ENCODE results near the gene GARNL3.

GARNL3 gene

DNA sequence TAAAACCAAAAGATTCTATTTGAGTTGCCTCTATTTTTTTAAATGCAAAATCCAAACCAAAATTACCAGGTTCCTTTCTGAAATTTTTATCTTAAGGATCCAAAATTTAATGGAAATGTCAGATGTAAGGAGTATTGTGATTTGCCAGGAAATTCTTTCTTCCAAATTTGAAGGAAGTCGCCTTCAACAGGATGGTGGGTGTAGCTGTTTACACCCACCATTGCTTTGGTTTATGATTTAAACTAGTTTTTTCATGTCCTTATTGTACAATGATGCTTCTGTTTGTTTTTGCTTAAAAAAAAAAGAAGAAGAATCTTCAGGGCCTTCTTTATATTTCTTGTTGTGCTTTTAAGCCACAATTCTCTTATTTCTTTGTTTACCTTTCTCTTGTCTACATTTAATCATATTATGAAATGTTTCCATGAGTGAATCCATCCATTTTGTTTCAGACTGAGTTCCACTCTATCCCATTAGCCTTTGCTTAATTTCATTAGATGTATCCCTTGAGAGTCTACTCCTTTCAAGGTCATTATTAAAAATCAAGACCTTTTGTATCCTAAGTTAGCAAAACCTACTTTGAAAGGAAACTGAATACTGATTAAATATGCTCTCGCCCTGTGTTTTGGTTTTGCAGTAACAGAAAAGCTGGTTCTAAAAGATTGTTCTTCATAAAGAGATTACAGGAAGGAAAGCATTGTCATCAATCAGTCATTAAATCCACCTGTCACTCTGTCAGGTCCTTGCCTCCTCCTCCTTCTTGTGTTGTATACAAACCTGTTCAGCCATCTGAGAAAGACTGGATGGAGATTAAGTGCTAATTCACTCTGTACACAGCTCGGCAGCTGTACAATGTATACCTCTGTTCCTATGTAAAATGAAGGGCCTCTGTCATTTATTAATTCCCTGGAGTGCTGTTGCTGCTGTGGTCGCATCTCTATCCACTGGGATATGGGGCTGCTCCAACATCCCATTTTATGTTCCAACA lies 86.9 kb downstream of the GARNL3 start:
- no peak for DNase-seq

- no peak for DNase-seq
Observed at GRCh38 chr9:127353882-127354281, 89.3 kb downstream of the GARNL3 start.

DNA sequence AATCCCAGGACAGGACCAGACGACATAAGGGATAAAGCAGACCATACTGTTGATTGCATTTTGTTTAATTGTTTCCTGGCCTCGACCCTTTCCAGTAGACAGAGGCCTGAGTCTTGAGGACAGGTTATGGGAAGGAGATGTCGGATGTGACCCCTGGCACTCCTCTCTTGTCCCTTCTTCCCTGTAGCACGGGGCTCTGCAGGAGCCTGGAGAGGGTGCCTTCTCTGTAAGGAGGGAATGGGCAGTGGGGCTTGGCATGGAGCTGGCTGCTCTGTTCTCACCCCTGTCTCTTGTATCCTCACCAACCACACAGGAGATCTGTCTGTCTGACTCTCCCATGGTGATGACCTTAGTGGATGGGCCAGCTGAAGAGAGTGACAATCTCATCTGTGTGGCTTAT lies 92.3 kb downstream of the GARNL3 start:
- no peak for DNase-seq

GRCh38 chr9:127358023-127358535 lies 93.5 kb downstream of the GARNL3 start:
- no peak for DNase-seq

- no peak for DNase-seq
Observed at GRCh38 chr9:127358770-127359169, 94.2 kb downstream of the GARNL3 start.

DNA sequence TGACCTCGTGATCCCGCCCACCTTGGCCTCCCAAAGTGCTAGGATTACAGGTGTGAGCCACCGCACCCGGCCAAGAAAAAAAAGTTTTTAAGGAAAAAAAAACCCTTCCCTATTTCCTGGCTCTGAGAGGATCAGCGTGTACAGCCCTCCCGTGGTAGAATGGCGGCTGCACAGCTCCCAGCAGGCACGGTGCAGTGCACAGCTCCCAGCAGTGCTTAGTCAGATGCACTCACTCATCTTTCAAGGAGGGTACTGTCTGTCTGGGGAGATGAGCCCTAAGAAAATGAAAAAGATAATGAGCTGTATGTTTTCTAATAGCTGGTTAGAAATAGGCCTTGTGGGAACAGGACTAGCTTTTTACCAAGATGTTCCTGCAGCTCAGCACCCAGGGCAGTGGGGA lies 95.7 kb downstream of the GARNL3 start:
- DNase-seq, result no peak

DNA sequence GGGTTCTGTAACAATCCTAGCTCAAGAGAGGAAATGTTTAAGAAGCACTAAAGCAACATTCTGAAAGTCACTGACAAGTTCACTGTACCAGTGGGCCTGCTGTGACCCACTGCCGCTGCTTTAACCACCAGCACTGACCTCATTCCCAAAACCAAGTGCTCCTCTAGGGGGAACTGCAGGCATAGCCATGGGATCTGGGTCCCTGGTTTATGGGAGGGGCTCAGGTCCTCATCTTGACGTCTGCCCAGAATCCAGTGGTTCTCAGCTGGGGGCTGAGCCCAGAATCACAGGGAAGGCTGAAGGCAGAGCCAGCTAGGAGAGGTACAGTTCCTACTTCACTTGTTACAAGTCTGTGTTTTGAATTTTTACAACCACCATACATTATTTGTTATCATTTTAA lies 96.3 kb downstream of the GARNL3 start:
- no peak for DNase-seq

GRCh38 chr9:127361561-127361960 lies 97.0 kb downstream of the GARNL3 start:
- DNase-seq, result no peak

- no peak for DNase-seq
Observed at GRCh38 chr9:127362829-127363228, 98.3 kb downstream of the GARNL3 start.

DNA sequence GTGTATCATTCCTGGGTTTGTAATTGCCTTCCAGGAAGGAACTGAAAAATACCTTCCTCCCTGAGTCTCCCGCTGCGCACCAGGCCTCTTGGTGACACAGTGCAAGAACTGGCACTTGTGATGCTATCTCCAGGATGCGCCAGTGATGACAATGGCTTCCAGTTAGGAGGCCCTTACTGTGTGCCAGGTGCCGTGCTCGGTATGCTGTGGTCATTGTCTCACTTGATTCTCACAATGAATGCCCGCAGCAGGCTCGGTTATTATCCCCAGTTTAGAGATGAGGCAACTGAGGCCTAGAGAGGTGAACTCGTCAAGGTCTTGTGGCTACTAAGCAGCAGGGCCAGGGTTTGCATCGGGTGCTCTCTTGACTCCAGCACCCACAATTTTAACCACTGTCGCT lies 100.9 kb downstream of the GARNL3 start:
- DNase-seq, result no peak

GRCh38 chr9:127366594-127366993 lies 102.0 kb downstream of the GARNL3 start:
- DNase-seq, result no peak

DNA sequence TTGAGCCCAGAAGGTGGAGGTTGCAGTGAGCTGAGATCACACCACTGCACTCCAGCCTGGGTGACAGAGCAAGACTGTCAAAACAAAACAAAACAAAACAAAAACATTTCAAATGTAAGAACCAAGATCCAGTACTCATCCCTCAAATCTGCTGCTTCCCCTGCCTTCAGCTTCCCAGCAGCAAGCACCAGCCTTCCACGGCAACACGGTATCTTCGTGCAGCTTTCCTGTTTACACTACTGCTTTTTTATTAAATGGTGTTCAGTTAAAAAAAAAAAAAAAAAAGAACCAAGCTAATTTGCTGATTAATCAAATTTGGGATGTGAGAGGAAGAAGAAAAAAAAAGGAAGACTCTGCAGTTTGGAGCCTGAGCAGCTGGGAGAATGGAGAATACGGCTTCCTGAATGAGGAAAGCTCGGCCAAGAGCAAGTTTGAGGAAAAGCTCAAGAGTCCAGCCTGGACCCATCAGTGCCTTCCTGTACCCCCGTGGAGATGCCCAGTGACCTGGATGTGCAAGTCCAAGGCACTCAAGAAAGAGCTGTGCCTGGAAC lies 104.4 kb downstream of the GARNL3 start:
- no peak for DNase-seq

GRCh38 chr9:127369428-127369827 lies 104.9 kb downstream of the GARNL3 start:
- no peak for DNase-seq

DNA sequence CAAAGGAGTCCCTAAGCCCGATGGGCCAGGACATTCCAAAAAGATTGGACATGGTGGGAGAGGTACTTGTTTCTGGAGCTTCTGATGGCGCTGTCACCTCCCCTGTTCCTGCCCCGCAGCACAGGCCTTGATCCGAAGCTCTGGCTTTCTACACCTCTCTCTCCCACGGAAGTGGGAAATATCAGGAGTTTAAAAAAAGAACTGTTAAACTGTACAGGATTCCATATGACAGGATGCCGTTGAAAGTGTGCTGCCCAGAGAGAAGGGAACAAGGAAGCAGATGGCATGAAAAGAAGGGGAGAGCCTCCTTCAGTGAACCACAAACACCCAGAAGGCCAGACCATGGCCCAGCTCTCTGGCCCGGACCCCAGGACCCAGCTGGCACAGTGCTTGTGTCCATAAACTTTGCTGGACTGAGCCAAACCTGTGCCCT lies 105.6 kb downstream of the GARNL3 start:
- DNase-seq, result no peak

DNA sequence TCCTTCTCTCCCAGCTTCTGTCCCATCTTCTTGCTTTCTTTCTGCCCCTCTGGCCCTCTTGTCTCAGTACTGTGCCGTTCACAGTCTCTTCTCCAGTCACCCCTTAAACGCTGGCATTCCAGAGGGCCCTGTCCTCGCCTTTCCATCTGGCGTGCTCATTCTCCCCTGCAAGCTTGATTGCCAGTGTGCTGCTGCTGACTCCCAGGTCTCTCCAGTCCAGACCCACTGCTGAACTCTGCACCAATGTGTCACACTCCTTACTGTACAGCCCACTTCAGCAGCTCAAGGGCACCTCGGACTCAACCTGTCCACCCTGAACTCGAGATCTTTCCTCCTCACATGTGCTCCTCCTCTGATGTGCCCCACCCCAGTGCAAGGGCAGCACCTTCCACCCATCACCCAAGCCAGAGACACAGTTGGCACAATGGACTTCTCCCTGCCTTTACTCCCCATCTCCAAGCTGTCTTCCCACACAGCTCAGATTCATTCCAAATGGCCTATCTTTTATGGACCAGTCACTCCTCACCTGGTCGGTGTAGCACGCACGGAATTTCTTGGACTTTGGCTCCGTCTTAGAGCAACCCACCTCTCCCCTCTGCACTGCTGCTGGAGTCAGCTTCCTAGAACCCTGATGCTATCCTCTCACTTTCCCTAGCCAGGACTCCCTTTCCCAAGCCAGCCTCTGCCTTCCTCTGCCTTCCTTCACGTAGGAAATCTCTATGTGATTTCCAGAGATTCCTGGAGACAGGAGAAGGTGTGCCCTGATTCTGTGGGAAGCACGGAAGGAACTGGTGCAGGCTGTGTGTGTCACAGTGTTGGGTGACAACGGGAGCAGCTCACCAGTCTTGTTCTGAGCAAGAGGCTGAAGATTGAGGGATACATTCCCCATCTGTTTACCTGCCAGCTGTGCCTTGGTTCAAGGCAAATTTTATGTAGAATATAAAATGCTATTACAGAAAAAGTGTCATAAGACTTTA lies 106.4 kb downstream of the GARNL3 start:
- no peak for DNase-seq

DNA sequence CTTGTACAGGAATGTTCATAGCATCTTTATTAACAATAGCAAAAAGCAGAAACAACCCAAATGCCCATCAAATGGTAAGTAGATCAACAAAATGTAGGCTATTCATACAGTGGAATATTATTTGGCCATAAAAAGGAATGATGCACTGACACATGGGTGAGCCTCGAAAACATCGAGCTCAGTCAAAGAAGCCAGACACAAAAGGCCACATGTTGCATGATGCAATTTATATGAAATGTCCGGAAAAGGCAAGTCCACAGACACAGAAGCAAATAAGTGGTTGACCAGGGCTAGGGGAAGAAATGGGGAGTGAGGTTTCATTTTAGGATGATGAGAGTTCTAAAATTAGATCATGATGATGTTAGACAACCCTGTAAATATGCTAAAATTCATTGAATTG lies 115.9 kb downstream of the GARNL3 start:
- DNase-seq, result no peak

DNA sequence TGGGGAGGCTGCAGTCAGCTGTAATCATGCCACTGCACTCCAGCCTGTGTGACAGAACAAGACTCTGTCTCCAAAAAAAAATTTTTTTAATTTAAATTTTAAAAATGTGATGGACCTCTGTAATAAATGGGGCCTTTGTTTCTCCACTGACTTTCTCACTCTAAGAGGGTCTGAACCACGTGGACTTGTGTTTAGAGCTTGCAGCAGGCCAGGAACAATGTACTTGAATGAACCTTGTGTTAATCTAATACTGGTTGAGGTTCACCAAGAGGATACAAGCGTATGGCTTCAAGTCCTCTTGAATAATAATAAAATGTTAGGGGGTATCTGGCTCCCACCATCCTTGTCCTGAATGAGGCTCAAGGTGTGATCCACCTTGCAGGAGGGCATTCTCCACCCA lies 118.0 kb downstream of the GARNL3 start:
- no peak for DNase-seq

GRCh38 chr9:127384016-127384730 lies 119.6 kb downstream of the GARNL3 start:
- no peak for DNase-seq

DNA sequence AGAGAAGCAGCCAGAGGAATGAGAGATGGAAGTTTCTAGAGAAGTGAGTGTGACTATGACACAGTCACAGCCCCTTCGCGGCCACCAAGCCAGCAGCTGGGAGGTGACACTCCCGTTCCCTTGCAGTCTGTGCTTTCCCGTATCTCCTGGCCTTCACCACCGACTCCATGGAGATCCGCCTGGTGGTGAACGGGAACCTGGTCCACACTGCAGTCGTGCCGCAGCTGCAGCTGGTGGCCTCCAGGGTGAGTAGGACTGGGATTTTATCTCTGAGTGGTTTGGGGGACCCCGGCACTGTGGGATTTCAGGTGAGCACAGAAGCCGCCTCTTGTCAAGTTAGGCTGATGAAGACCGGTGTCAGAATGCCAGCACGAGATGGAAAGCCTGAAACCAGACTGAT lies 120.3 kb downstream of the GARNL3 start:
- DNase-seq, result no peak

DNA sequence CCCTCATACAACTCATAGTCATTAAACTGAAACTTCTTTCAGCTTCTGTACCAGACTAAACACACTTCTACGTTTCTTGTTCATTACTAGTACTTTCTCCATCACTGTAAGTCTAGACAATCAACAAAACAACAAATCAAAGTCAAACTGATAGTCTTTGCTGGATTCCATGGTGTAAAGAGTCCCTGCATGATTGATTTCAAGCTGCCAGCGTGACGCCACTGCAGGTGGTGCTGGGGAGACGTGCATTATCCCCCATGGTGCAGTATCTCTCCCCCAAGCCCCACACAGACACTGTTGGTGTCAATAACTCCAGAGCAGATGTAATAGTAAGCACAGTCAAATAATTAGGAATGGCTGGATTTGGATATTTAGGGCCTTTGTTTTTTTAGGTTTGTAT lies 121.7 kb downstream of the GARNL3 start:
- DNase-seq, result no peak

- no peak for DNase-seq
Observed at GRCh38 chr9:127386981-127387380, 122.4 kb downstream of the GARNL3 start.

All from stimulated activated CD4-positive, alpha-beta T cell treated with anti-CD3 and anti-CD28 coated beads, Interleukin-15, amount 100 ng/mL, for 24 hours (primary cell).